Measurements from ENCODE around the gene LHFPL2. TPM values are rescaled to one million over a fixed set of nuclear protein-coding genes. Genes with fewer than 3 reads are reported as not detected.
A peak's percentile ranks its signal among the peaks of the same experiment; 100 is the strongest.

LHFPL2 gene
- total and polyA plus RNA-seq, 4 experiments from 2014 or later, result 0.25 to 2.7 (median 1.6) TPM

DNA sequence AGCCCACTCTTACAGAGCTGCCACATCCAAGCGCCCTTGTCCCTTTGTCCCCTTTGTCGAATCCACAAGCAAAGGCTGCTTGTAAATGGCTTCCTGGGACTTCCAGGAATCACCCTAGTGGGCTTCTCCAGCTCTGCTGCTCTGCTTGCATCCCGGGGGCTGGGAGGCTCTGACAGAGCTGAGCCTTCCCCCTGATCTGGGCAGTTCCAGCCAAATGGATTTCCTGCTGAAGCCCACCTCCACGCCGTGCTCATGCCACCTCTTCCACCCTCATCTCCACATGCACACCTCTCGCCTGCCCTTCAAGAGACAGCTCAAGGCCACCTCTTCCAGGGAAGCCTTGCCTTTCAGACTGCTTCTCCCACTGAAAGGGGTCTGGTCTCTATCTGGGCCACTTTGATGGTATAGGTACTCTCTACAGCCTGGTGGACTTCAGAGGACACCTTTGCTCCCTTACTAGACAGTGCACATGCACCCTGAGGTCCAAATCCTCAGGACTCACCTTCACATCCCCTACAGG is 106.2 kb downstream of the LHFPL2 start:
- H3K4me1 Mint-ChIP-seq, result peaks cover 0 to 4% (median 0%) of the 10 kb centered on the region in 4 donors
- no peak overlapping the region for H3K4me3 Mint-ChIP-seq
- Histone ChIP-seq H3K4me3 (ENCODE audit: low read length in 2 of 2) (no peak overlapping the region), H3K9me3 (ENCODE audit: control insufficient read depth in 1 of 2, low read length in 2 of 2) (no peaks in the 10 kb centered on the region), H3K4me1 (ENCODE audit: insufficient read depth, low read length) (no peaks in the 10 kb centered on the region), H3K36me3 (ENCODE audit: insufficient read depth, low read length) (no peaks in the 10 kb centered on the region), H3K27ac (ENCODE audit: low read depth, low read length) (no peak overlapping the region), H3K27me3 (ENCODE audit: insufficient read depth, low read length) (no peaks in the 10 kb centered on the region)
- peaks cover 0 to 2% (median 0%) of the 10 kb centered on the region in 8 donors for H3K9me3 Mint-ChIP-seq
- DNase-seq, result no peak
- H3K36me3 Mint-ChIP-seq, result no peaks in the 10 kb centered on the region
- CTCF ChIA-PET (ENCODE audit: partially characterized antibody), result no interaction called here
- intact Hi-C loops (cut with micrococcal nuclease), result no loop called here
- POLR2A ChIA-PET (ENCODE audit: partially characterized antibody), result no interaction called here
- peak overlapping the region in 2 of 7 donors; percentile 34 to 45 for H3K27ac Mint-ChIP-seq
- peaks cover 0 to 2% of the 10 kb centered on the region in 2 donors for H3K27me3 Mint-ChIP-seq

DNA sequence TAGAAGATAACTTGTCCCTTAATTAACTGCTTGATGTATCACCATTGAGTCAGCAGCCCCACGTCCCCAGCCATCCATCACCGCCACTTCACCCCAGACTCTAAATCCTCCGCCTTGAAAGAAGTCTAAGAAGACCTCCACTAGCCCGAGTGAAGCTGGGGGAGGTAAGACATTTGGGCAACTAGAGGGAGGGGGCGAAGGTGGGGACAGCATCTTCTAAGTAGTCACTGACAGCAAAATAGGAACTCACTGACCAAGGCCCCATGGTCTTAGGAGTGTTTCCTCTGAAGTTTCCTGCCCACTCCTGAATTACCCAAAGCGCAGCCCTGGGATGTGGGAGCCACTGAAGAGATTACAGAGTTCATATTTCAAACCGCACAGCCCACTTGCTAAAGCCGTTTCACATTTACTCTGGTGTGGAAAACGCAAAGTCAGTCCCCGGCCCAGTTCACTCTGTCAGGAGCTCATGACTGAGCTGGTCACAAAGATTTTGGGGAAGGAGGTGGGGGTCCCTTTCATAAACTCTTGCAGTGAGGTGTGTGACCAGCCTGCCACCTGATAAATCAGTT is 107.4 kb downstream of the LHFPL2 start:
- intact Hi-C loops (cut with micrococcal nuclease), result no loop called here

DNA sequence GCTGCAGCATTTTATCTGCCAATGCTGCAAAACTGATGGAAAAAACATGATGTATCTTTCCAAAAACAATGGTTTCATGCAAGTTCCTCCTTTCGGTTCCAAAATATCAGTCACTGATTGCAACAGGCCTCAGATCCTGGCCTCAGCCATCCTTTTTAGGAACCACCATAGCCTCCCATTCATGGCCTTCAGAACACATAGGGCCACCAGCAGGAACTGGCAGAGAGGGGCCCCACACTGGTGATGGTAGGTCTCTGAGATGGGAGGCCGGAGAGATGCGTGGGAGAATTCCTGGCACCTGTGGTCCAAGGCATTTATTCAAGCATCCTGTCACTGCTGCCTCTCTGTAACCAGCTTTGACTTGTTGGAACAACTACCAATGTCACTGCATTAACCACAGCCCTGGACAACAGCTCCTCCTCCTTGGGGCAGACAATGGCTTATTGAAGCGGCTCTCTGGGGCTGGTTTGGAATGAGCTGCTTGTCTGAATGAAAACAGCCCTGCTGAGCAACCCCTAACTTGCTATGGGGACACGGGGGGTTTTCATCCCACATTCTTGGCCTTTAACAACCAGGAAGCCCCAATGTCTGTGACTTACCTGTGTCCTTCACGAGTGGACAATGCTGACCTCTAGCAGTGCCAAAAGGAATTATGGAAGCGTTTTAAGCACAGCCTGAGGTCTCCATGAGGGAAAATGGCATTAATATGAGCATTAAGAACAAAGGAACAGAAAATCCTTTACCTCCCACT is 108.1 kb downstream of the LHFPL2 start:
- POLR2A ChIA-PET (ENCODE audit: partially characterized antibody), result no interaction called here
- Mint-ChIP-seq H3K4me3 (no peak overlapping the region), H3K27me3 (peaks cover 2% of the 10 kb centered on the region in 2 donors), H3K27ac (no peak overlapping the region), H3K36me3 (no peaks in the 10 kb centered on the region), H3K4me1 (peaks cover 0 to 4% (median 0%) of the 10 kb centered on the region in 4 donors), H3K9me3 (peaks cover 0 to 2% (median 0%) of the 10 kb centered on the region in 8 donors)
- CTCF ChIA-PET (ENCODE audit: partially characterized antibody), result no interaction called here
- no peak for DNase-seq
- H3K9me3 ChIP-seq (ENCODE audit: control insufficient read depth in 1 of 2, low read length in 2 of 2), result no peaks in the 10 kb centered on the region
- H3K4me3 ChIP-seq (ENCODE audit: low read length in 2 of 2), result no peak overlapping the region
- intact Hi-C loops (cut with micrococcal nuclease), result no loop called here
- H3K36me3 ChIP-seq (ENCODE audit: insufficient read depth, low read length), result no peaks in the 10 kb centered on the region
- no peaks in the 10 kb centered on the region for H3K27me3 ChIP-seq (ENCODE audit: insufficient read depth, low read length)
- H3K27ac ChIP-seq (ENCODE audit: low read depth, low read length), result no peak overlapping the region
- H3K4me1 ChIP-seq (ENCODE audit: insufficient read depth, low read length), result no peaks in the 10 kb centered on the region

More for the DNA sequence above, 107.4 kb downstream of the LHFPL2 start:
- DNase-seq, result no peak
- peaks cover 2% of the 10 kb centered on the region in 2 donors for H3K27me3 Mint-ChIP-seq
- no peaks in the 10 kb centered on the region for H3K36me3 Mint-ChIP-seq
- Histone ChIP-seq H3K36me3 (ENCODE audit: insufficient read depth, low read length) (no peaks in the 10 kb centered on the region), H3K4me1 (ENCODE audit: insufficient read depth, low read length) (no peaks in the 10 kb centered on the region), H3K27ac (ENCODE audit: low read depth, low read length) (no peak overlapping the region), H3K9me3 (ENCODE audit: control insufficient read depth in 1 of 2, low read length in 2 of 2) (no peaks in the 10 kb centered on the region), H3K4me3 (ENCODE audit: low read length in 2 of 2) (no peak overlapping the region), H3K27me3 (ENCODE audit: insufficient read depth, low read length) (no peaks in the 10 kb centered on the region)
- H3K9me3 Mint-ChIP-seq, result peaks cover 0 to 2% (median 0%) of the 10 kb centered on the region in 8 donors
- POLR2A ChIA-PET (ENCODE audit: partially characterized antibody), result no interaction called here
- no peak overlapping the region for H3K27ac Mint-ChIP-seq
- no peak overlapping the region for H3K4me3 Mint-ChIP-seq
- H3K4me1 Mint-ChIP-seq, result peaks cover 0 to 4% (median 0%) of the 10 kb centered on the region in 4 donors
- CTCF ChIA-PET (ENCODE audit: partially characterized antibody), result no interaction called here

DNA sequence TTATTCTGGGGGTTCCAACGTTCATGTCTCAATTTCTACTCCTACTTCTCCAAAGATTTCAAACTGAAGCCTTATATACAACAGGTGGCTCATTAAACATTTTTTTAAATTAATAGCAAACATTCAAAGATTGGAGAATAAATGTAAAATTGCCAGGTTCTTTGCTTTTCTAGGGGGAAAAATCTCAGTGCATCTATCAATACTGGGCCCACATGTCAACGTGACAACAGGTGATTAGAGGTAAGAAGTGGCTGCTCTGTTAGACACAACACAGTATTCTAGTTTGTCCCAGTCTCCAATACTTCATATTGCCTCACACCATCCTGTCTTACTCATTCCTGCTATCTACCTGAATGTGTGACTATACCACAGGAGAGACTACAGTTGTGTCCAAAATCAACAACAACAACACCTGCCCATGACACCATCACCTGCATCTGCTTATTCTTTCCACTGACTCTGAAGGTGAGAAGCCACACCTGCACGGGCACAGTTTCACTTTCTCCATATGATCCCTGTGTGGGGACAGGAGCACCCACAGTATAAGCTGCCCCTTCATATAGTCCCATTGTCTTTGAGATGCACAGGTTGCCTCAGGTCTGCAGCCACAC is 110.2 kb downstream of the LHFPL2 start:
- Histone ChIP-seq H3K27me3 (ENCODE audit: insufficient read depth, low read length) (no peaks in the 10 kb centered on the region), H3K27ac (ENCODE audit: low read depth, low read length) (no peak overlapping the region), H3K36me3 (ENCODE audit: insufficient read depth, low read length) (no peaks in the 10 kb centered on the region), H3K4me3 (ENCODE audit: low read length in 2 of 2) (no peak overlapping the region), H3K4me1 (ENCODE audit: insufficient read depth, low read length) (no peaks in the 10 kb centered on the region), H3K9me3 (ENCODE audit: control insufficient read depth in 1 of 2, low read length in 2 of 2) (no peaks in the 10 kb centered on the region)
- H3K9me3 Mint-ChIP-seq, result peaks cover 0 to 2% (median 0%) of the 10 kb centered on the region in 8 donors
- H3K27me3 Mint-ChIP-seq, result peaks cover 2% of the 10 kb centered on the region in 2 donors
- H3K27ac Mint-ChIP-seq, result no peak overlapping the region
- no peak for DNase-seq
- ChIA-PET POLR2A (ENCODE audit: partially characterized antibody) (no interaction called here), CTCF (ENCODE audit: partially characterized antibody) (no interaction called here)
- no peaks in the 10 kb centered on the region for H3K36me3 Mint-ChIP-seq
- H3K4me3 Mint-ChIP-seq, result no peak overlapping the region
- H3K4me1 Mint-ChIP-seq, result peaks cover 0 to 2% (median 0%) of the 10 kb centered on the region in 4 donors
- intact Hi-C loops (cut with micrococcal nuclease), result no loop called here

DNA sequence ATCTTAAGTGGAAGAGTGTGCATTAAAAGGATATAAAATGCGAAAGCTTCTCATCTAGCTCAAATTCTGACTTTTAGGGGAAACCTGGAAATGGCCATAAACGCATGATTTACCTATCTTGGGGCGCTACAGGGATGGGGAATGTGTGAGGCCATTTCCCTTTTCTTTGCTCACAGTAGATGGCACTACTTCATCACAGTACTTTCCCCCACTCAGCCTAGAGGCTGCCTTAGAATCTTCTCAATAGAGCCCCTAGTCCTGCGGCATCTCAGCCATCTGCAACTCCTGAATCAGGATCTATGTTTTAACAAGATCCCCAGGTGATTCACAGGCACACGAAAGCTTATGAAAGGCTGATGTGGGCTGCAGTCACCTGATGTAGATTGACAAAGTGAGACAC is 110.8 kb downstream of the LHFPL2 start:
- no peak overlapping the region for H3K4me3 Mint-ChIP-seq
- Histone ChIP-seq H3K27ac (ENCODE audit: low read depth, low read length) (no peak overlapping the region), H3K4me3 (ENCODE audit: low read length in 2 of 2) (no peak overlapping the region), H3K4me1 (ENCODE audit: insufficient read depth, low read length) (no peaks in the 10 kb centered on the region), H3K36me3 (ENCODE audit: insufficient read depth, low read length) (no peaks in the 10 kb centered on the region), H3K27me3 (ENCODE audit: insufficient read depth, low read length) (no peaks in the 10 kb centered on the region), H3K9me3 (ENCODE audit: control insufficient read depth in 1 of 2, low read length in 2 of 2) (no peaks in the 10 kb centered on the region)
- ChIA-PET CTCF (ENCODE audit: partially characterized antibody) (no interaction called here), POLR2A (ENCODE audit: partially characterized antibody) (no interaction called here)
- no peak for DNase-seq
- intact Hi-C loops (cut with micrococcal nuclease), result no loop called here
- no peak overlapping the region for H3K27ac Mint-ChIP-seq
- H3K4me1 Mint-ChIP-seq, result peaks cover 0 to 2% (median 0%) of the 10 kb centered on the region in 4 donors
- H3K36me3 Mint-ChIP-seq, result no peaks in the 10 kb centered on the region
- peaks cover 2% of the 10 kb centered on the region in 2 donors for H3K27me3 Mint-ChIP-seq
- H3K9me3 Mint-ChIP-seq, result no peaks in the 10 kb centered on the region

DNA sequence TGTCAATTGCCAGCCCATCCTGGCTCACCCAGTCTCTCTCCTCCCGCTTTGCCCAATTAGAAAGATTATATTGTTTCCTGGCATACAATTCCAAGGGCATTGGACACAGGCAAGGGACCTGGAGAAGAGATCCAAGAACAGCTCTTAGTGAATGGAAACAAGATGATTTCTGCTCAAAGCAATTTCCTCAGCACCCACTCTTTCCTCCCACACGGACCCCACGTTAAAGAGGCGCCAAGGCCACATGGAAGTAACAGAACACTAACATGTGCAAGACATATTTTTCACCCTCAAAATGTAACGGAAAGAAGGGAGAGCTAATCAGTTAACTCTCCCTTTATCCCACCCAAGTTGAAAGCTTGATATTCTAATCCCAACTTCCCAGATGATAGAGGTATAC is 111.2 kb downstream of the LHFPL2 start:
- Histone ChIP-seq H3K4me3 (ENCODE audit: low read length in 2 of 2) (no peak overlapping the region), H3K9me3 (ENCODE audit: control insufficient read depth in 1 of 2, low read length in 2 of 2) (no peaks in the 10 kb centered on the region), H3K27ac (ENCODE audit: low read depth, low read length) (no peak overlapping the region), H3K27me3 (ENCODE audit: insufficient read depth, low read length) (no peaks in the 10 kb centered on the region), H3K4me1 (ENCODE audit: insufficient read depth, low read length) (no peaks in the 10 kb centered on the region), H3K36me3 (ENCODE audit: insufficient read depth, low read length) (no peaks in the 10 kb centered on the region)
- ChIA-PET POLR2A (ENCODE audit: partially characterized antibody) (no interaction called here), CTCF (ENCODE audit: partially characterized antibody) (no interaction called here)
- peaks cover 0 to 2% (median 0%) of the 10 kb centered on the region in 4 donors for H3K4me1 Mint-ChIP-seq
- intact Hi-C loops (cut with micrococcal nuclease), result no loop called here
- H3K27me3 Mint-ChIP-seq, result peaks cover 2% of the 10 kb centered on the region in 2 donors
- no peak overlapping the region for H3K27ac Mint-ChIP-seq
- DNase-seq, result no peak
- no peaks in the 10 kb centered on the region for H3K9me3 Mint-ChIP-seq
- no peak overlapping the region for H3K4me3 Mint-ChIP-seq
- no peaks in the 10 kb centered on the region for H3K36me3 Mint-ChIP-seq

DNA sequence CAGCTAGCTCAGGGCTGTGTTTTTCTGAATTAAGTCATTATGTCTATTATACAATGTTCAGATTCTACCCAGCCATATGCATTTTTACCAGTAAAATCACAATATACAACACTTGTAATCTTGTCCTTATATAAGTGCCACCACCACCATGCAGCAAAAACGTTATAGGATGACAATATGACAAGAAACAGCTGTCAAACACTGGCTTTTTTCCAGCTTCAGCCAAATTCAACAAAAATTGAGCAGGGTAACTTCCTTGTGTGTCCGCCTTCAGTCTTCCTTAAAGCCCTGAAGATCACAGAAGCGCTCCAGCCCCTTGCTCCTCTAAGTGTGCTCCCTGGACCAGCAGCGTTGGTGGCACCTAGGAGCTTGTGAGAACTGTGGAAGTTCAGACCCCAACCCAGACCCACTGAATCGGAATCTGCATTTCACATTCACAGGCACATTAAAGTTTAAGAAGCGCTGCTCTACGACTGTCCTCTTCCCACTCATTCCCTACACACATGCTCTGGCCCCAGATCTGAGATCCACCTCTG is 111.8 kb downstream of the LHFPL2 start:
- no peak for DNase-seq
- CTCF ChIA-PET (ENCODE audit: partially characterized antibody), result no interaction called here
- no peaks in the 10 kb centered on the region for H3K9me3 Mint-ChIP-seq

More for the DNA sequence above, 111.8 kb downstream of the LHFPL2 start:
- Histone ChIP-seq H3K4me1 (ENCODE audit: insufficient read depth, low read length) (no peaks in the 10 kb centered on the region), H3K27me3 (ENCODE audit: insufficient read depth, low read length) (no peaks in the 10 kb centered on the region), H3K9me3 (ENCODE audit: control insufficient read depth in 1 of 2, low read length in 2 of 2) (no peaks in the 10 kb centered on the region), H3K27ac (ENCODE audit: low read depth, low read length) (no peak overlapping the region), H3K36me3 (ENCODE audit: insufficient read depth, low read length) (no peaks in the 10 kb centered on the region), H3K4me3 (ENCODE audit: low read length in 2 of 2) (no peak overlapping the region)
- Mint-ChIP-seq H3K36me3 (no peaks in the 10 kb centered on the region), H3K4me1 (peaks cover 0 to 2% (median 0%) of the 10 kb centered on the region in 4 donors), H3K4me3 (no peak overlapping the region), H3K27me3 (peaks cover 2% of the 10 kb centered on the region in 2 donors), H3K27ac (no peak overlapping the region)
- POLR2A ChIA-PET (ENCODE audit: partially characterized antibody), result no interaction called here
- intact Hi-C loops (cut with micrococcal nuclease), result no loop called here

All from CD4-positive, alpha-beta memory T cell (primary cell).